GM18508 (cell line): ENCODE data around the gene NDOR1.
"Not testable (repeated sequence)": the region's sequence is repeated elsewhere in the genome, so short reads cannot be mapped to it uniquely, and the experiment has no call there.

Source experiments
- ATAC-seq: cut with Tn5 transposase; IDR thresholded peaks from one replicate; pipeline ENCODE4 v1.9.1; 2021; ENCODE audit warnings: moderate number of reproducible peaks; ENCODE audit not compliant: insufficient read depth, unreplicated experiment

Gene NDOR1

GRCh38 chr9:137228968-137229896 is 23.7 kb downstream of the NDOR1 start:
- no peak for ATAC-seq

GRCh38 chr9:137229903-137230704 is 24.6 kb downstream of the NDOR1 start:
- ATAC-seq, result no peak

GRCh38 chr9:137230705-137231371 is 25.3 kb downstream of the NDOR1 start, which contains the start of gene SLC34A3:
SLC34A3 (plus strand) TSS chr9:137230901; CDS start chr9:137231703, 802 bp downstream.
- ATAC-seq, result no peak

- no peak for ATAC-seq
Measured at GRCh38 chr9:137231372-137232039, 26.0 kb downstream of the NDOR1 start.

GRCh38 chr9:137232101-137232500 is 26.6 kb downstream of the NDOR1 start:
- ATAC-seq, result no peak

GRCh38 chr9:137232510-137232909 is 27.0 kb downstream of the NDOR1 start:
- no peak for ATAC-seq

GRCh38 chr9:137233143-137233980 is 27.9 kb downstream of the NDOR1 start:
- no peak for ATAC-seq

GRCh38 chr9:137234055-137234697 is 28.7 kb downstream of the NDOR1 start:
- no peak for ATAC-seq

GRCh38 chr9:137234758-137235423 is 29.4 kb downstream of the NDOR1 start:
- no peak for ATAC-seq

GRCh38 chr9:137235424-137236237 is 30.1 kb downstream of the NDOR1 start:
- no peak for ATAC-seq

- no peak for ATAC-seq
Measured at GRCh38 chr9:137236238-137236935, 30.9 kb downstream of the NDOR1 start.

GRCh38 chr9:137236936-137237421 is 31.5 kb downstream of the NDOR1 start:
- no peak for ATAC-seq

GRCh38 chr9:137237759-137238726 is 32.5 kb downstream of the NDOR1 start:
- ATAC-seq, result no peak

GRCh38 chr9:137239541-137240200 is 34.2 kb downstream of the NDOR1 start:
- not testable (repeated sequence) for ATAC-seq

- ATAC-seq, result peak; percentile 1
Measured at GRCh38 chr9:137240318-137240840, 34.9 kb downstream of the NDOR1 start.
